Stimulated activated naive B cell treated with anti-CD40 and anti-IgM and Interleukin-4, amounts not matched to agents 10 μg/mL and 1 μg/mL and 100 μg/mL, for 72 hours (primary cell): Measurements from ENCODE around the gene RNF167.

Experiments
- ATAC-seq, 2 donors: fragments of 150-1000 bp; cut with Tn5 transposase; replicated peaks; 2 replicates each; pipeline ENCODE4 v1.10.0; 2021; ENCODE audit warnings: moderate library complexity in 1 of 2
- DNase-seq: peaks from one replicate; pipeline ENCODE4 v3.0.0; 2021
- H3K27ac Mint-ChIP-seq: one replicate; pipeline ENCODE4 v1.8.0; 2022; ENCODE audit warnings: mild to moderate bottlenecking, mixed read lengths
- H3K27me3 Mint-ChIP-seq, 2 donors: one replicate each; pipeline ENCODE4 v1.8.0; 2022; ENCODE audit warnings: mixed read lengths in 2 of 2
- H3K36me3 Mint-ChIP-seq, 2 donors: one replicate each; pipeline ENCODE4 v1.8.0; 2022; ENCODE audit warnings: mixed read lengths in 2 of 2, mild to moderate bottlenecking in 1 of 2
- H3K4me1 Mint-ChIP-seq, 2 donors: one replicate each; pipeline ENCODE4 v1.8.0; 2022; ENCODE audit warnings: mixed read lengths in 2 of 2, mild to moderate bottlenecking in 1 of 2
- H3K4me3 Mint-ChIP-seq, 2 donors: one replicate each; pipeline ENCODE4 v1.8.0; 2022; ENCODE audit warnings: mild to moderate bottlenecking in 2 of 2, mixed read lengths in 2 of 2, moderate library complexity in 1 of 2
- H3K9me3 Mint-ChIP-seq, 2 donors: one replicate each; pipeline ENCODE4 v1.8.0; 2022; ENCODE audit warnings: mixed read lengths in 2 of 2, mild to moderate bottlenecking in 1 of 2

The RNF167 gene

DNA sequence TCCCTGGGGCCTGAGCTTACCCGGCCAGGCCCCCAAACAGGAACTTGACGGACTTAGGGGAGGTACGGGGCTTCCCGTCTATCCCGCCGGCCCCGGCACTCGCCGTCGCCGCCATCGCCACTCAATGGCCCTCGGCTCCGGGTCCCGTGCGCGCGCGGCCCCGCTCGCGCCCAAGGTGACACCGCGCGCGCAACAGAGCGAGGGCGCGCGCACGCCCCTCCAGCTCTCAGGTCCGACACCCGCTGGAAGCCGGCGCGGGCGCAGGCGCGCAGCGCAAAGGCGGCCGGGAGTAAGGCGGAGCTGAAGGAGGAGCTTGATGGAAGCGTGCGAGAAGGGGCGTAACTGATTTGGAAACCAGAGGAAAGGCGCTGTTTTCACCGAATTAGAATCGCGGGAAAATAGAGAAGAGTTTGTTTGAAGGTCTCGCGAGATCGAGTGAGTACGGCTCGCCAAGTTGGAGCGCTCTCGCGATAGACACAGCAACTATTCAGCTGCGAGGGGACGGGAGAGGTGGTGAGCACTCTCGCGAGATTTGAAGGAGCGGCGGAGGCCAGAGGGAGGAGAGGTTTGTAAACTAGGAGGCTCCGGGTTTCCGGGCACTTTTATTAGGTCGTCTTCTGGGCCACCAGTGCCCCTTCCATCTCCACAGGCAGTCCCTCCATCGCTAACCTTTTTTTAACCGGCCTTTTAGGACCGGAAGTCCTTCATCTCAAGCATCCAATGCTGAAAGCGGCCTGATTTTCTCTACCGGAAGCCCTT, at the start of gene RNF167, which contains the start of gene SLC25A11:
RNF167 (plus strand) TSS at position 473 of the 759 bp plus-strand sequence. CDS start 642 bp downstream, outside the sequence.
SLC25A11 (minus strand) TSS at position 251 of the 759 bp plus-strand sequence; CDS start at position 115, 136 bp downstream.
- Mint-ChIP-seq H3K36me3 (peaks cover 52 to 70% of the 10 kb centered on the region in 2 donors), H3K4me3 (peak within 1 kb of the TSS; percentile 81 to 82), H3K27ac (peak within 1 kb of the TSS; percentile 97), H3K27me3 (no peaks in the 10 kb centered on the region), H3K4me1 (peaks cover 46 to 68% of the 10 kb centered on the region in 2 donors), H3K9me3 (no peaks in the 10 kb centered on the region)
- DNase-seq (peak; percentile 98), ATAC-seq (peak; percentile 84 to 87)

- Mint-ChIP-seq H3K4me3 (no peak overlapping the region), H3K27ac (peak overlapping the region; percentile 51), H3K27me3 (no peaks in the 10 kb centered on the region), H3K36me3 (peaks cover 69 to 76% of the 10 kb centered on the region in 2 donors), H3K4me1 (peaks cover 0 to 8% of the 10 kb centered on the region in 2 donors), H3K9me3 (no peaks in the 10 kb centered on the region)
- DNase-seq (no peak), ATAC-seq (no peak)
These were observed 48.4 kb upstream of the RNF167 start for GRCh38 chr17:4891411-4892410.

DNA sequence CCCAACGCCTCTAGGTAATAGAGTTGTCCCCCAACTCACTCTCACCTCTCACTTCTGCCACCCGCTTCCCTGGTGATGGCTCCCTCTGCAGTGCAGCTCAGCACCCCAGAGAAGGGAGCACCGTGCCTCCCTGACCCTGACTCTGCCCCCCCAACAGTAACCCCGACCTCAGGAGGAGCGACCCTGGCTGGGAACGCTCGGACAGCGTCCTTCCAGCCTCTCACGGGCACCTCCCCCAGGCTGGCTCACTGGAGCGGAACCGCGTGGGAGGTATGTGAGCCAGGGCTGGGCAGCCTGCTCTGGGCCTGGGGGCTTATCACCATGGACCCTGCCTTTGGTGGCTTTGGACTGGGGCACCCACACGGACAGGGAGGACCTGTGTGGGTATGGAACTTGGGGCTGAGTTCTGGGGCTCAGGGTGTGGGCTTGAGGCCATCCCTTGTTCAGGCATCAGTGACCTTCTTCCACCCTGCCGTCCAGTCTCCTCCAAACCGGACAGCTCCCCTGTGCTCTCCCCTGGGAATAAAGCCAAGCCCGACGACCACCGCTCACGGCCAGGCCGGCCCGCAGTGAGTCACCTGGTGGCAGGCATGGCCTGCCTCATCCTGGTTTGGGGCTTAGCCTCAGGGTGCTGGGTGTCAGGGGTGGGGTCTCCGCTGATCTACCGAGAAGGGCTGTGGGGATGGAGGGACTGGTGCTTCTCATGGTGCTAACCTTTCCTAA, 47.4 kb upstream of the RNF167 start:
- Mint-ChIP-seq H3K4me3 (no peak overlapping the region), H3K9me3 (no peaks in the 10 kb centered on the region), H3K36me3 (peaks cover 76% of the 10 kb centered on the region in 2 donors), H3K27ac (no peak overlapping the region), H3K27me3 (peaks cover 0 to 5% of the 10 kb centered on the region in 2 donors), H3K4me1 (peaks cover 0 to 8% of the 10 kb centered on the region in 2 donors)
- ATAC-seq (no peak), DNase-seq (no peak)

- Mint-ChIP-seq H3K4me3 (no peak overlapping the region), H3K36me3 (peaks cover 76 to 77% of the 10 kb centered on the region in 2 donors), H3K9me3 (no peaks in the 10 kb centered on the region), H3K27ac (no peak overlapping the region), H3K27me3 (peaks cover under 1 to 5% of the 10 kb centered on the region in 2 donors), H3K4me1 (peaks cover 3 to 8% of the 10 kb centered on the region in 2 donors)
- no peak for ATAC-seq
- DNase-seq, result no peak
These were observed 46.8 kb upstream of the RNF167 start for GRCh38 chr17:4893272-4893671.

DNA sequence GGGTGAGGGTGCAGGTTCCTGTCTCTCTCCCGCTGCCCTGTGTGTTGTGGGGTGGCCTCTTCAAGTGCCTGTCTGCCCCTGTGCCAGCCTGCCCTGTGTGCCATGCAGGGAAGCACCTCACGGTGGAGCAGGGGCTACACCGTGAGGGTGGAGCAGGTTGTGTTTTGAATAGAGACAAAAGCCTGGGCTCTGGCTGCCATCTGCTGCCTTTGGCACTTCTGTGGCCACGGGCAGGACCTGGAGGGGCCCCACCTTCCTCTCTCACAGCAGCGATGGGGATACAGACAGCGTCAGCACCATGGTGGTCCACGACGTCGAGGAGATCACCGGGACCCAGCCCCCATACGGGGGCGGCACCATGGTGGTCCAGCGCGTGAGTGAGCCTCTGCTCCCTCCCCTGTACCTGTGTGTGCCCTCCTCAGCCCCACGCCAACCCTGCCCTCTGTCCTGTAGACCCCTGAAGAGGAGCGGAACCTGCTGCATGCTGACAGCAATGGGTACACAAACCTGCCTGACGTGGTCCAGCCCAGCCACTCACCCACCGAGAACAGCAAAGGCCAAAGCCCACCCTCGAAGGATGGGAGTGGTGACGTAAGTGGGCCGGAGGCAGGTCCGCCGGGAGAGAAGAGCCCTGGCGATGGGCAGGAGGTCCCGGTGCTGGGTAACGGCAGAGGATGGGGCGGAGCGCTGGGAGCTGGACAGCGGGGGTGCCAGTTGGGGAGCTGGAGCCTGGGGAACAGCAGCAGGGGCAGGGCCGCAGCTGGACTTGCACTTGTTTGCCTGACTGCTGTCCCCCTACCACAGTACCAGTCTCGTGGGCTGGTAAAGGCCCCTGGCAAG, 46.1 kb upstream of the RNF167 start:
- ATAC-seq, result no peak
- peaks cover 4 to 5% of the 10 kb centered on the region in 2 donors for H3K27me3 Mint-ChIP-seq
- peaks cover 77 to 78% of the 10 kb centered on the region in 2 donors for H3K36me3 Mint-ChIP-seq

GRCh38 chr17:4895121-4895520, 44.9 kb upstream of the RNF167 start:
- Mint-ChIP-seq H3K9me3 (no peaks in the 10 kb centered on the region), H3K27ac (no peak overlapping the region), H3K4me3 (no peak overlapping the region), H3K27me3 (peaks cover 4 to 13% of the 10 kb centered on the region in 2 donors), H3K4me1 (peaks cover 18 to 19% of the 10 kb centered on the region in 2 donors), H3K36me3 (peaks cover 71 to 77% of the 10 kb centered on the region in 2 donors)
- ATAC-seq (no peak), DNase-seq (no peak)

More for the DNA sequence above, 46.1 kb upstream of the RNF167 start:
- H3K4me3 Mint-ChIP-seq, result no peak overlapping the region
- H3K4me1 Mint-ChIP-seq, result peaks cover 9 to 12% of the 10 kb centered on the region in 2 donors
- H3K27ac Mint-ChIP-seq, result peak overlapping the region; percentile 37
- DNase-seq, result no peak
- no peaks in the 10 kb centered on the region for H3K9me3 Mint-ChIP-seq

GRCh38 chr17:4895657-4896331, 44.3 kb upstream of the RNF167 start:
- Mint-ChIP-seq H3K27me3 (peaks cover 4 to 16% of the 10 kb centered on the region in 2 donors), H3K4me3 (no peak overlapping the region), H3K27ac (peak overlapping the region; percentile 14), H3K4me1 (peaks cover 22 to 24% of the 10 kb centered on the region in 2 donors), H3K9me3 (peaks cover 0 to 1% of the 10 kb centered on the region in 2 donors), H3K36me3 (peaks cover 65 to 70% of the 10 kb centered on the region in 2 donors)
- ATAC-seq, result no peak
- no peak for DNase-seq

GRCh38 chr17:4896332-4897197, 43.5 kb upstream of the RNF167 start:
- no peak overlapping the region for H3K27ac Mint-ChIP-seq
- H3K4me1 Mint-ChIP-seq, result peaks cover 25 to 28% of the 10 kb centered on the region in 2 donors
- H3K9me3 Mint-ChIP-seq, result peaks cover 0 to 1% of the 10 kb centered on the region in 2 donors
- DNase-seq (no peak), ATAC-seq (no peak)
- H3K4me3 Mint-ChIP-seq, result no peak overlapping the region
- peaks cover 59 to 63% of the 10 kb centered on the region in 2 donors for H3K36me3 Mint-ChIP-seq
- H3K27me3 Mint-ChIP-seq, result peaks cover 4 to 18% of the 10 kb centered on the region in 2 donors

- peaks cover 29 to 30% of the 10 kb centered on the region in 2 donors for H3K4me1 Mint-ChIP-seq
- peaks cover 0 to 1% of the 10 kb centered on the region in 2 donors for H3K9me3 Mint-ChIP-seq
- no peak for DNase-seq
- no peak overlapping the region for H3K4me3 Mint-ChIP-seq
- no peak for ATAC-seq
- peaks cover 54 to 58% of the 10 kb centered on the region in 2 donors for H3K36me3 Mint-ChIP-seq
- H3K27ac Mint-ChIP-seq, result peak overlapping the region; percentile 51
- peaks cover 4 to 18% of the 10 kb centered on the region in 2 donors for H3K27me3 Mint-ChIP-seq
These were observed 42.8 kb upstream of the RNF167 start for GRCh38 chr17:4897198-4897687.

- Mint-ChIP-seq H3K4me1 (peaks cover 32 to 36% of the 10 kb centered on the region in 2 donors), H3K9me3 (peaks cover 0 to 1% of the 10 kb centered on the region in 2 donors), H3K4me3 (peak overlapping the region in 1 of 2 donors; percentile 74), H3K36me3 (peaks cover 49 to 54% of the 10 kb centered on the region in 2 donors), H3K27me3 (peaks cover 4 to 18% of the 10 kb centered on the region in 2 donors), H3K27ac (no peak overlapping the region)
- DNase-seq, result no peak
- ATAC-seq, result no peak
These were observed 42.3 kb upstream of the RNF167 start for GRCh38 chr17:4897785-4898184.

- H3K27ac Mint-ChIP-seq, result peak overlapping the region; percentile 37
- H3K9me3 Mint-ChIP-seq, result peaks cover 0 to 1% of the 10 kb centered on the region in 2 donors
- ATAC-seq (no peak), DNase-seq (no peak)
- H3K36me3 Mint-ChIP-seq, result peaks cover 44 to 49% of the 10 kb centered on the region in 2 donors
- H3K4me3 Mint-ChIP-seq, result peak overlapping the region; percentile 61 to 74
- peaks cover 34 to 41% of the 10 kb centered on the region in 2 donors for H3K4me1 Mint-ChIP-seq
- peaks cover 4 to 18% of the 10 kb centered on the region in 2 donors for H3K27me3 Mint-ChIP-seq
These were observed 41.7 kb upstream of the RNF167 start for GRCh38 chr17:4898351-4898750.
